ENCODE measurements around the gene FRG2C. TPM values are rescaled to one million over a fixed set of nuclear protein-coding genes. Genes with fewer than 3 reads are reported as not detected.

FRG2C gene
- total RNA-seq, 6 experiments from 2014 or later, result not detected

DNA sequence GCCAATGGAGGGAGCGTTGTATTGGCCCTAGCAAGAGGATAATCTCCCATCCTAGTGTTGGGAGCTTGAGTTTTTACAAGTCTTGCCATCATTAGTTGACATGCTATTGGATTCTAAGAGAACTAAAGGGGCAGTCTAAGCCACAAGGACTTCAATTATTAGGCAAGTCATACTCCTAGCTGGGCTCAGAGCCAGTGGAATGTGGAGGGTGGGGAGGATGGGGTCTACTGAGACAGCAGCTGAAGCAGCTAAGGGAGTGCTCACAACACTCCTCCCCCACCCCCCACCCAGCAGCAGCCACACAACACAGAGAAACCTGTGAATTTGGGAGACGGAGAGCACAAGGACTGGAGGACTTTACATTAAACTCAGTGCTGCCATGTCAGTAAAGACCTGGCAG lies 27.9 kb downstream of the FRG2C start:
- Mint-ChIP-seq H3K9me3 (peaks cover 29% of the 10 kb centered on the region), H3K36me3 (ENCODE audit: low read depth) (no peaks in the 10 kb centered on the region; the same call in 1 of the 2 replicates), H3K4me1 (ENCODE audit: low read depth) (no peaks in the 10 kb centered on the region), H3K27ac (no peak overlapping the region), H3K4me3 (no peak overlapping the region), H3K27me3 (ENCODE audit: insufficient read depth) (no peaks in the 10 kb centered on the region)
- no peak for DNase-seq
- TF ChIP-seq, protein P1, sequence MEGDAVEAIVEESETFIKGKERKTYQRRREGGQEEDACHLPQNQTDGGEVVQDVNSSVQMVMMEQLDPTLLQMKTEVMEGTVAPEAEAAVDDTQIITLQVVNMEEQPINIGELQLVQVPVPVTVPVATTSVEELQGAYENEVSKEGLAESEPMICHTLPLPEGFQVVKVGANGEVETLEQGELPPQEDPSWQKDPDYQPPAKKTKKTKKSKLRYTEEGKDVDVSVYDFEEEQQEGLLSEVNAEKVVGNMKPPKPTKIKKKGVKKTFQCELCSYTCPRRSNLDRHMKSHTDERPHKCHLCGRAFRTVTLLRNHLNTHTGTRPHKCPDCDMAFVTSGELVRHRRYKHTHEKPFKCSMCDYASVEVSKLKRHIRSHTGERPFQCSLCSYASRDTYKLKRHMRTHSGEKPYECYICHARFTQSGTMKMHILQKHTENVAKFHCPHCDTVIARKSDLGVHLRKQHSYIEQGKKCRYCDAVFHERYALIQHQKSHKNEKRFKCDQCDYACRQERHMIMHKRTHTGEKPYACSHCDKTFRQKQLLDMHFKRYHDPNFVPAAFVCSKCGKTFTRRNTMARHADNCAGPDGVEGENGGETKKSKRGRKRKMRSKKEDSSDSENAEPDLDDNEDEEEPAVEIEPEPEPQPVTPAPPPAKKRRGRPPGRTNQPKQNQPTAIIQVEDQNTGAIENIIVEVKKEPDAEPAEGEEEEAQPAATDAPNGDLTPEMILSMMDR (IDR thresholded peaks at IDR 0.05), result no peak

Small RNAs within 50 kb of the gene (microRNA-seq; reads per million reads assigned to microRNA genes)
- not detected for gene MIR1324

Other genes starting within 250 kb of the FRG2C start
- 1 to 10 TPM; 3.8 to 8.5 (median 8.3) TPM for gene ZNF717, start 121.2 kb downstream of the FRG2C start, total RNA-seq (2021; fragmentation: NEBNext Ultra II Directional; extraction: Animal tissue kit (Norgen Biotek cat#: 25700))